ENCODE results near the gene UBE2O. TPM values are rescaled to one million over a fixed set of nuclear protein-coding genes. Genes with fewer than 3 reads are reported as not detected.

The UBE2O gene
- total RNA-seq, 1 experiment from 2014 or later = 57.4 TPM

DNA sequence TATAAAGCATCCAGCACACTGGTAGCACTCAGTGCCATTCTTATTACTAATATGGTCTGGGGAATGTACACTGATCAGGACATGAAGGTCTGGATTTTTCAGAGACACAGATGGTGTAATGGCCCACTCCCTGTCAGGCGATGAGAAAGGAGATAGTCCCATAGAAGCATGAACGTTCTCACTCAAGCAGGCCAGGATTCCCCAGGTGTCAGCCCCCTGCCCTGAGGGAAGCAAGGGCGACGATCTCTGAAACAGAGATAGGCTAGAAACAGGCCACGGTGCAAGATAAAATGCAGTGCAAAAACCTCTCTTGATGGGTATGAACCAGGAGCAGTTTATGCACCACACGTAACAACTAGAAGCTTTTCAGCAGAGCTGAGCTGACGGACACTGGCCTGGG lies 109.8 kb downstream of the UBE2O start:
- H3K36me3 ChIP-seq (ENCODE audit: insufficient read depth, low read length, poor library complexity, severe bottlenecking) = peaks cover 17% of the 10 kb centered on the region
- intact Hi-C loops (cut with micrococcal nuclease; ENCODE audit: unreplicated experiment) = no loop called here
- CTCF ChIA-PET = no interaction called here

DNA sequence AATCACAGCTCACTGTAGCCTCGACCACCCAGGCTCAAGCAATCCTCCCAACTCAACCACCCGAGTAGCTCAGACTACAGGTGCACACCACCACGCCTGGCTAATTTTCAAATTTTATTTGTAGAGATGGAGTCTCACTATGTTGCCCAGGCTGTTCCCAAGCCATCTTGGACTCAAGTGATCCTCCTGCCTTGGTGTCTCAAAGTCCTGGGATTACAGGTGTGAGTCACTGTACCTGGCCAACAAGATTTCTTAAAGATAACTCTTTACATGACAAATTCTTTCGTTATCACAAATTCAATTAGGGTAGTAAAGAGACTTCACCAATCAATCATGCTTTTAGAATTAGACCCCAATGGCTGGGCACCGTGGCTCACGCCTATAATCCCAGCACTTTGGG lies 111.7 kb downstream of the UBE2O start:
- no peaks in the 10 kb centered on the region for H3K9me3 ChIP-seq (ENCODE audit: low read depth, low read length, poor library complexity, severe bottlenecking)
- CTCF ChIA-PET = no interaction called here
- BruUV-seq (replicated peaks) = no TSS peak
- no peaks in the 10 kb centered on the region for H3K27me3 ChIP-seq (replicated peaks; ENCODE audit: insufficient read depth, low read depth, low read length, poor library complexity)
- no peak for DNase-seq (ENCODE audit: low spot score)
- intact Hi-C loops (cut with micrococcal nuclease; ENCODE audit: unreplicated experiment) = no loop called here
- peaks cover 13% of the 10 kb centered on the region for H3K36me3 ChIP-seq (ENCODE audit: insufficient read depth, low read length, poor library complexity, severe bottlenecking)
- no peaks in the 10 kb centered on the region for H3K4me1 ChIP-seq (ENCODE audit: insufficient read depth, low read length, poor library complexity, severe bottlenecking)
- POLR2A ChIA-PET (ENCODE audit: low non-redundant PET) = no interaction called here
- H3K4me3 ChIP-seq (ENCODE audit: low read depth, low read length, poor library complexity, severe bottlenecking) = no peak overlapping the region
- H3K27ac ChIP-seq (ENCODE audit: low read depth, low read length, poor library complexity, severe bottlenecking) = no peak overlapping the region
- TF ChIP-seq, protein P1, sequence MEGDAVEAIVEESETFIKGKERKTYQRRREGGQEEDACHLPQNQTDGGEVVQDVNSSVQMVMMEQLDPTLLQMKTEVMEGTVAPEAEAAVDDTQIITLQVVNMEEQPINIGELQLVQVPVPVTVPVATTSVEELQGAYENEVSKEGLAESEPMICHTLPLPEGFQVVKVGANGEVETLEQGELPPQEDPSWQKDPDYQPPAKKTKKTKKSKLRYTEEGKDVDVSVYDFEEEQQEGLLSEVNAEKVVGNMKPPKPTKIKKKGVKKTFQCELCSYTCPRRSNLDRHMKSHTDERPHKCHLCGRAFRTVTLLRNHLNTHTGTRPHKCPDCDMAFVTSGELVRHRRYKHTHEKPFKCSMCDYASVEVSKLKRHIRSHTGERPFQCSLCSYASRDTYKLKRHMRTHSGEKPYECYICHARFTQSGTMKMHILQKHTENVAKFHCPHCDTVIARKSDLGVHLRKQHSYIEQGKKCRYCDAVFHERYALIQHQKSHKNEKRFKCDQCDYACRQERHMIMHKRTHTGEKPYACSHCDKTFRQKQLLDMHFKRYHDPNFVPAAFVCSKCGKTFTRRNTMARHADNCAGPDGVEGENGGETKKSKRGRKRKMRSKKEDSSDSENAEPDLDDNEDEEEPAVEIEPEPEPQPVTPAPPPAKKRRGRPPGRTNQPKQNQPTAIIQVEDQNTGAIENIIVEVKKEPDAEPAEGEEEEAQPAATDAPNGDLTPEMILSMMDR (conservative IDR thresholded peaks at IDR 0.05; ENCODE audit: low read depth, low read length) = no peak
- no peak for TF ChIP-seq EZH2 (IDR thresholded peaks at IDR 0.05; ENCODE audit: borderline replicate concordance, low read depth, low read length, poor library complexity, severe bottlenecking)

More for the DNA sequence above, 109.8 kb downstream of the UBE2O start:
- no peak for DNase-seq (ENCODE audit: low spot score)
- Histone ChIP-seq H3K9me3 (ENCODE audit: low read depth, low read length, poor library complexity, severe bottlenecking) (no peaks in the 10 kb centered on the region), H3K4me3 (ENCODE audit: low read depth, low read length, poor library complexity, severe bottlenecking) (no peak overlapping the region), H3K27ac (ENCODE audit: low read depth, low read length, poor library complexity, severe bottlenecking) (no peak overlapping the region), H3K4me1 (ENCODE audit: insufficient read depth, low read length, poor library complexity, severe bottlenecking) (no peaks in the 10 kb centered on the region), H3K27me3 (replicated peaks; ENCODE audit: insufficient read depth, low read depth, low read length, poor library complexity) (no peaks in the 10 kb centered on the region)
- TF ChIP-seq EZH2 (IDR thresholded peaks at IDR 0.05; ENCODE audit: borderline replicate concordance, low read depth, low read length, poor library complexity, severe bottlenecking) = no peak
- TF ChIP-seq, protein P1 (conservative IDR thresholded peaks at IDR 0.05; ENCODE audit: low read depth, low read length) = no peak
- POLR2A ChIA-PET (ENCODE audit: low non-redundant PET) = no interaction called here
- no TSS peak for BruUV-seq (replicated peaks)

Other genes with a start within 250 kb of the UBE2O start
- 0.56 and 0.70 TPM in 2 replicates for gene RNF157, start 212.7 kb downstream of the UBE2O start, total RNA-seq (2021)
- 45.7 and 46.5 TPM in 2 replicates for gene UBALD2, start 187.8 kb downstream of the UBE2O start, total RNA-seq (2021)
- gene QRICH2, start 144.9 kb downstream of the UBE2O start, total RNA-seq (2021) = 3.3 and 4.3 TPM in 2 replicates
- gene PRPSAP1, start 99.2 kb downstream of the UBE2O start, total RNA-seq (2021) = 77.5 and 89.2 TPM in 2 replicates
- 0.50 and 0.54 TPM in 2 replicates for gene SPHK1, start 68.5 kb downstream of the UBE2O start, total RNA-seq (2021)
- not detected in 2 replicates for gene AANAT, start 14.5 kb upstream of the UBE2O start, total RNA-seq (2021)
- 20.4 and 26.5 TPM in 2 replicates for gene RHBDF2, start 48.3 kb upstream of the UBE2O start, total RNA-seq (2021)
- 0.56 and 0.61 TPM in 2 replicates for gene CYGB, start 84.6 kb upstream of the UBE2O start, total RNA-seq (2021)
- not detected in 2 replicates for gene PRCD, start 86.9 kb upstream of the UBE2O start, total RNA-seq (2021)
- gene ST6GALNAC2, start 132.7 kb upstream of the UBE2O start, total RNA-seq (2021) = not detected in 2 replicates
- not detected in 2 replicates for gene ST6GALNAC1, start 190.6 kb upstream of the UBE2O start, total RNA-seq (2021)